Measurements from ENCODE around the gene NRXN3. TPM values are rescaled to one million over a fixed set of nuclear protein-coding genes. Genes with fewer than 3 reads are reported as not detected.

Gene NRXN3
- total and polyA plus RNA-seq, 2 experiments from 2014 or later = 1.0 to 1.8 TPM

- no peaks in the 10 kb centered on the region for H3K9me3 Mint-ChIP-seq
- ATAC-seq (no peak), DNase-seq (ENCODE audit: low spot score) (no peak)
- no peaks in the 10 kb centered on the region for H3K4me1 ChIP-seq (ENCODE audit: insufficient read depth)
- TF ChIP-seq ETS1 (IDR thresholded peaks at IDR 0.05) (no peak), STAT1 (IDR thresholded peaks at IDR 0.05; ENCODE audit: unreplicated experiment) (no peak), JUNB (IDR thresholded peaks at IDR 0.05; ENCODE audit: unreplicated experiment) (no peak), CREB1 (CRISPR knock-in tag; IDR thresholded peaks at IDR 0.05; ENCODE audit: low read depth) (no peak), REST (IDR thresholded peaks at IDR 0.05; ENCODE audit: unreplicated experiment) (no peak), CTCF (conservative IDR thresholded peaks at IDR 0.05; ENCODE audit: low read depth in 2 of 2) (no peak), ZNF462 (CRISPR knock-in tag; IDR thresholded peaks at IDR 0.05) (no peak), POLR2AphosphoS5 (IDR thresholded peaks at IDR 0.05; ENCODE audit: low read depth) (no peak), NANOG (IDR thresholded peaks at IDR 0.05; ENCODE audit: borderline replicate concordance) (no peak), EZH2phosphoT487 (IDR thresholded peaks at IDR 0.05; ENCODE audit: unreplicated experiment) (no peak), ZNF331 (CRISPR knock-in tag; IDR thresholded peaks at IDR 0.05; ENCODE audit: low read depth) (no peak), EZH2 (IDR thresholded peaks at IDR 0.05; ENCODE audit: low read depth, unreplicated experiment) (no peak)
- no peaks in the 10 kb centered on the region for H3K27me3 Mint-ChIP-seq (ENCODE audit: insufficient read depth, low read depth, poor library complexity)
- H3K27ac Mint-ChIP-seq = no peak overlapping the region
- 0 out of 2 replicates have a peak, but pooled peaks cover 2% of the 10 kb centered on the region for H3K36me3 ChIP-seq (ENCODE audit: insufficient read depth)
- H3K79me2 ChIP-seq (replicated peaks; ENCODE audit: insufficient read depth) = no peaks in the 10 kb centered on the region
- H3K4me3 Mint-ChIP-seq = no peak overlapping the region
- no peaks in the 10 kb centered on the region for H4K20me1 ChIP-seq (replicated peaks; ENCODE audit: insufficient read depth)
- H2AFZ ChIP-seq = no peak overlapping the region
- no peak overlapping the region for H3K4me2 ChIP-seq
- no peak overlapping the region for H3K27ac ChIP-seq (ENCODE audit: low read depth)
- H3K4me1 Mint-ChIP-seq = peaks cover 14% of the 10 kb centered on the region
- no peaks in the 10 kb centered on the region for H3F3A ChIP-seq (replicated peaks; ENCODE audit: low read depth)
- H3K27me3 ChIP-seq (ENCODE audit: insufficient read depth) = no peaks in the 10 kb centered on the region
- no peak overlapping the region for H3K4me3 ChIP-seq
- no peaks in the 10 kb centered on the region for H3K9me2 ChIP-seq (ENCODE audit: insufficient read depth)
- no peaks in the 10 kb centered on the region for H3K36me3 Mint-ChIP-seq (ENCODE audit: low read depth)
These were observed 1651.9 kb downstream of the NRXN3 start for GRCh38 chr14:79822034-79822433.

Data from GM23338 (cell line).